GM19035 (cell line): ENCODE measurements around the gene FAM180A.

Experiments used
- ATAC-seq: cut with Tn5 transposase; IDR thresholded peaks from one replicate; pipeline ENCODE4 v1.9.1; 2021; ENCODE audit not compliant: unreplicated experiment

Gene FAM180A

DNA sequence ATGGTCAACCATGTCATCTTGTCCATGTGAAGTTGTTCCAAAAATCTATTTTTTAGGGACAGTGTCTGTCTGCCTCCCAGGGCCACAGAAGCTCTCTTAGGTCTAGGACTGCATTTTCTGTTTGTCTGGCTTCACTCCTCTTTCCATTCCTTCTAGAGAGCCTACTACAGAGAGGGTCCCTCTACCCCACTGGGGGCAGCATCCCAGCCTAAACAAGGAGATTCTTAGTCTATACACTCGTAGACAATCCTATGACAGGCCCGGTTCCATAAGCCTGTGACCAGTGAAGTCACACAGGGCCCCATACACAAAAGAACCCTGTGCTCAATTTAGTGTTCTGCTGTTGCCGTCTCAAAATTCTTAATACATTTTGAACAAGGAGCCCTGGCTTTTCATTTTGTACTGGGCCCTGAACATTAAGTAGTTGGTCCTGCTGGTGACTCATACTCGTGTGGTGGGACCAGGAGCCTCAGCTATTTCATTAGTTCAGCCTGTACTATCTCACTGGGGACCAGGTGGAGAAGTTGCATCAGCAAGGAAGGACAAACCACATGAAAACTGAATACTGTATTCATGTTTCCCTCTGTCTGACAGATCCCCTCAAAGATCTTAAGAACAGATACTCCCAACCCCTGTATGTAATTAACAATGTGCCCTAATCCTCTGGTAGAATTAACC is 23.5 kb upstream of the FAM180A start:
- ATAC-seq, result no peak

DNA sequence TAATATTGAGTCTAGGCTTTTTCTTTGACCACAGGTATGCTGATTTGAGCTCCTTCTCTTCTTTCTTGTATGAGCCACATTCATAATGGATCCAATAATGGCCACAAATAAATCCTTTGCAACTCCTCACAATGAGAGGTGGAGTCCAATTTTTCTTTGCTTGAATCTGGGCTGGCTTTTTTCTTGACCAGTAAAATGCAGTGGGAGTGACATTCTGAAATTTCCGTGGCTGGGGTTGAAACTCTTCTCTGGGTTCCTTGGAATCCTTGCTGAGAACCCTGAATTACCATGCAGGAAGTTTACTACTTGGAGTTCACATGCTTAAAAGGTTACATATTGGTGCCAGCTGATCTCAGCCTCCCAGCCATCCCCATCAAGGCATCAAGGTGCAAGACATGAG is 22.4 kb upstream of the FAM180A start:
- ATAC-seq, result no peak

DNA sequence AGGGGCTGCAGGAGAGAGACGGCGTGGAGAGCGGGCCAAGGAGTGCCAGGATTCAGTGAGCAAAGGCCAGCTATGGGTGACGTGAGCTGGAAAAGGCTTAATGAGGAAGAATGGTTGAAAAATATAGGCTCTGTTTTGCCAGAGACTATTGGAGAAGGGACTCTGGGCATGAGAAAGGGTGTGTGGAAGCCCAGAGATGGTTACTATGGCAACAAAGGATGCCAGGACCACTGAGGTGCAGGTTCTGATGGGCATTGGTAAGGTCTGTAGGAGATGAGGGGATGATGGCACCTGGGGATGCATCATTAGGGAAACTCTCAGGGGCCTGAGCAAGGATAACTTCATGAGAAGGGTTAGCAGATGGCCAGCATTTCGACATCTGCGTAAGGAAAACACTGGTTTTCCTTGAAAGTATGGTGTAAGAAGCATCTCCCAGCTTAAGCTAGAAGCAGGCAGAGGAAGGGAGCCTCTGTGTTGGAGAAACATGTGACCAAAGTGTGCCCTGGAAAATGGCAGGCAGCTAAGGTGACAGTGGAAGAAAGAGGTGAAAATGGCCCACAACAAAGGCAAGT is 21.6 kb upstream of the FAM180A start:
- no peak for ATAC-seq

DNA sequence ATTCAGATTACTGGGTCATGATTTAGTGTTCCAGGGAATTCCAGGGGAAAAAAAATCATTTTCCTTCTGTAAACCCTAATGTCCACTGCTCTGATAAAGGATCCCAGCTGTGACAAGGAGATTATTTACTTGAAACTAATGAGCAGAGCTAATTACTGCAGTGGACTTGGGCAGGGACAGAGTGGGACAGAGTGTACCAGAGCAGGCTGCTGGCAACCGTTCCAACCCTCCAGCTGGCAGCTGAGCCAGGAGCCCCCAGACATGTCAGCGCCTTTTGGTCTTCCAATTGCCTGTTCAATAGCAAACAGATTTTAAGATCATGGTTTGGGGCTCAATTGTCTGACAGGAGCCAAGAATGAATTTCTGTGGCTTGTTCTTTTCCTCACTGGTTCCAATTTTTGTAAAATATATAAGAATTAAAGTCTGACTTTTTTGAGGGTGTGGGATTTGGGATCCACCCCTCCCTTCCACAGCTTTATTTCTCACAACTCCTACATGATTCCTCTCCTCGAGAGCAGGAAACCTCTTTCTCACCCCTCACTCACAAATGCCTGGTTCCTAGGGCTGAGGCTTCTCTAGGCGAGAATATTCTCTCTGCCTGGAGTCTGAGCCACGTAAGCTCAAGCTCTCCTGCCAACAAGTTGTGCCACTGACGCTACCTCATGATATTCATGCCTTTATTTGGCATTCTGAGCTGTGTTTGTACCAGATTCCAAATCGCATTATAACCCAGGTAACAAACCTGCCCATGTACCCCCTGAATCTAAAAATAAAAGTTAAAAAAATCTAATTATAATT is 20.6 kb upstream of the FAM180A start:
- no peak for ATAC-seq

DNA sequence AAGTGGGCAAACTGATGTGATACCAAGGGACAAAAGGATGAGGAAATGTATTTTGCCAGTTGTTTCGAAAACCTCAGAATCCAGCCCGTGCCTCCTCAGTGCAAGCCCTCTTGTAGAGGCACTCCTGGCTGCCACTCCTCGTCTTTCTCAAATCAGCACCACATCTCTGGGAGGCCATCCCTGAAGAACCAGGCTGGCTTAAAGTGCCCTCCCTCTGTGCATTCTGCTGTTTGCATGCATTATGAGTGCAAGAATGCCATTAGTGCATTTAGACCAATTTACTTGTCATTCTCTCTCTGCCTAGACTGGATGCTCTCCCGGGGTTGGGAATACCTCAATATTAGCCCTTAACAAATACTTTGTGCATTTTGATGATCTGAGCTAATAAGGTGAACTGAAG is 19.9 kb upstream of the FAM180A start:
- ATAC-seq, result no peak

DNA sequence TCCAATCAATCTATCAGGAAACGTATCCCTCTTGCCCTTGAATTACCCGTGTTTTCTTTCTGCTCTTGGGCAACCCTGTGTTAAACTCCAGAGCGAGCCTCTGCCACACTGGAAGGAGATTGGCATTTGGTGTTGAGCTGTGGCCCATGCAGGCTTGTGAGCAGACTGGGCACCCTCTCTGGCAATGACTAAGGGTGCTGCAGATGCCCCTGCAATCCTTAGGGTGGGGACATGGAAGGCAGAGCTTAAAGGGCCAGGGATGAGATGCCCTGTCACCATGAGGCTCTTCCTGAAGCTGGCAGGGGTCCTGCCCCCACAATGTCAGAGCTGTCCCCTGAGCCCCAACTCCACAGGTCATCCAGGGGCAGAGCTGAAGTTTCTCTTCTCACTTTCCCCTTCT is 19.5 kb upstream of the FAM180A start:
- ATAC-seq, result no peak

DNA sequence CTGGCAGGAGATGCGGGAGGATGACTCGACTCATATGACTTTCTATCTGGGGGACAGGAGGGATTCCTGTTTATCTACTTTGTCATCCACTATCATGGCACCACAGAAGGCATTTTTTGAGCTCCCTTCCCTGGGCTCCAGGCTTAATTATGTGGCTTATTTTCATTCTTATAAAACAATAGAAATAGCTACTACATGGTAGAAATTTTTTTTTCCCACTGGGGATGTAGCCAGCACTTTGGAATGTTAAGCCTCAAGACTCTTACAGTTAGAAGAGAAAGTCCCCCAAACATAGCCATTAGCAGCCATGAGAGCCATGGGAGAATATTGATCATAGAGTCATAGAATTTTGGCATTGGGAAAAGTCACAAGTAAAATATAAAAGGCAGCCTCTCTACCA is 14.6 kb upstream of the FAM180A start:
- ATAC-seq, result no peak

DNA sequence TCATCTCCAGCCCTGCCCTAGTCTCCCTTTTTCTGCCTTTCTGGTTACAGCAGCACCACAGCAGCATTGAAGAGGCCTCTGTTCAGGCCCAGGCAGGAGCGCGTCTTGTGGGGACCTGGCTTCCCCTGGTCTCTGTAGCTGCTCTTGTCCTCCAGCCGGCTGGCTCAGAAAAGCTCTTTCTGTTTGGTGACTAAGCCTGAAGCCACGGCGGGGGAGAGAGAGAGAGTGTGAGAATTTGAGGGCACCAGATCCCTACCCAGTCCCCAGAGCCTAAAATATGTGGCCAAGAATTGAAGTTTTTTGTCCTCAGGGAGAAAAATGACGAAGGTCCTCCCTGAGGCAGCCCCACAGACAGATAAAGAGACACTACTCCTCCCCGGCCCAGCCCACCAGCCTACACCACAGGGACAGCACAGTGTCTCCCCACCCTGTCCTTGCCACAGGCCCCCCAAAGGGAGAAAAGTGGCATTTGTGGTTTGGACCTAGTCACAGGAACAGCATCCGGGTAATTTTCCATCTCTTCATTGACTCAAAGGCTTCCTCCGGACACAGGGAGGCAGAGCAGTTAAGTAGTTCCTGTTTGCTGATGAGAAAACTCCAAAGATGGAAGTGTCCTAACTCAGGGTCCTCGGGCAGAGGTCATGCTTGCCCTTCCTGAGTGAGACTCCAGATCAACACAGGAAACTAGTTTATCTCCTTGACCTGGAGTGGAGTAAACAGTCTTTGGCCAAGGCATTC is 13.3 kb upstream of the FAM180A start:
- no peak for ATAC-seq

DNA sequence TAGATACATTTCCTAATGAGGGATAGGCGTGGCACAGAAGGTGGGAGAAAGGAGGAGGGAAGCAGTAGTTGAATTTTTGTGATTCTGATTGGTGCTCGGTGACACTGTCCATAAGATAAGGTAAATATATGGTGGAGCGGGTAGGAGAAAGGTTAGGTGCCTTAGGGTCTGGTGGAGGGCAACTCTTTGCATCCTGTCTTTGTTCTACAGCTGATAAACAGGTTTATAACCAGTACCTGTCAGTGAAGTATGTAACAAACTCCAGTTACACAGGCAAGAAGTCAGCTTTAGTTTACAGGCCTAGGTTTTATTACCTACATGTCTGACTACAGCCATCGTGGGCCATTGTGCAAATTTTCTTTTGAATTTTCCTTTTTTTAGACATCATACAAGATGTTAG is 10.9 kb upstream of the FAM180A start:
- no peak for ATAC-seq

DNA sequence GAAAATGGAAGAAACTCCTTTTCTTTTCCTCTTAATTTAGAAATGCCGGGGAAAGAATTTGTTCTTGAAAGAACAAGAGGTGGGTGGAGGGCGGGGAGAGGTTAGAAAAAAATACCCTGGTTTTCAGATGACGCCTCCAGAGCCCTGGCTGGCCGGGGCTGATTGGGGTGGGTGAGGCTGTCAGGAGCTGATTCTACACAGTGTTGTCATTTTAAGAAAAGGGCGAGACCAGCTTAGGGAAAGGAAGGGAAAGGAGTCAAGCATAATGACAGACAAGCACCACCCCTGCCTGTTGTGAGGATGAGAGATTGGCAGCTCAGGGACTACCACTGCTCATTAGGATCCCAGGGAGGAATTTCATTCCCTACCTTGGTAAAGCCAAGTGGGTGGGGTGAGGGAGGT is 9.9 kb upstream of the FAM180A start:
- no peak for ATAC-seq

DNA sequence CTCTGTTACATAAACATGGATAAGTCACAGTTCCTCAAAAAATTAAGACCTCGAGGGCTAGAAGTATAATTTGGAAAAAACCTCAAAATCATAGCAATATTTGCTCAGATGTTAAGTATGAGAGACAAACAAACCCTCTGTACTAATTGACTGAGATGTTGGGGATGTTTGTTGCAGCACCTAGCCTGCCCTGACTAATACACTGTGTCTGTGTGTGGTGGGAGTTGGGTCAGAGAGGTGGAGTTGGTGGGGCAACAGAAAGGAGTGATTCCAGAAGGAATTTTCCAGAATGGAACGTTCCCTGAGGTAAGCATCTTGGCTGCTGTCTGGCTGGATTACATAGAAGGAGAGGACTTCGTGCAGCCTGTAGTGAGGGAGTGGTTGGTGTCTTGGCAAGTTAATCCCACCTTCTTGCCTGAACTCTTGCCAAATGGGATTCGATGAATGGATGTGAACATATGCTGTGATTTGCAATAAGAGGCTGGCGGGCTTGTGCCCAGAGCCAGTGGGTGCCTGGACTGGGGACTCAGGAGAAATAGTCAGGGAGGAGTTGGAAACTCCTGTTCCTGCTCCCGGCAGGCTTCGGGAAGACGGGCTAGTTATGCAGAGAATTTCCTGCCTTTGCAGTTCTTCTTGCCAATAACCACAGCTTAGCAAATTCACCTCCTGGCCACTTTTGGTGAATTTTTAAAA is 9.3 kb upstream of the FAM180A start:
- no peak for ATAC-seq

DNA sequence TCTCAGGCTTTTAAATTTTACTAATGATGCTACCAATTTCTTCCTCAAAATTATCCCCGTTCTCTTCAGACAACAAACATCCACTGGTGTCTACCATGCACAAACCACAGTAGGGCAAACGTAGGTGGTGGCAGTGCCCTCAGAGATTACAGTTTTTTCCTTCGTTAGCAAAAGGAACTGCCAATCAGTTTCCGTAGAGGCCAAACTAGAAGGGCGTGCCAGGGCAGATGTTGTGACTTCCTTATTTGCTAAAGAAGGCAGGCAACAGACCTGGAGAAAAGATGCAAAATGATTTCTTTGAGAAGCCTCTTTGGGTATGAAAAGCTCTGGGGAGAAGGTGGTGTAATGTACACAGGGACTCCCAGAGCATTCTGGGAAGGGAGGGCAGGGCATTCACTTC is 7.6 kb upstream of the FAM180A start:
- ATAC-seq, result no peak

DNA sequence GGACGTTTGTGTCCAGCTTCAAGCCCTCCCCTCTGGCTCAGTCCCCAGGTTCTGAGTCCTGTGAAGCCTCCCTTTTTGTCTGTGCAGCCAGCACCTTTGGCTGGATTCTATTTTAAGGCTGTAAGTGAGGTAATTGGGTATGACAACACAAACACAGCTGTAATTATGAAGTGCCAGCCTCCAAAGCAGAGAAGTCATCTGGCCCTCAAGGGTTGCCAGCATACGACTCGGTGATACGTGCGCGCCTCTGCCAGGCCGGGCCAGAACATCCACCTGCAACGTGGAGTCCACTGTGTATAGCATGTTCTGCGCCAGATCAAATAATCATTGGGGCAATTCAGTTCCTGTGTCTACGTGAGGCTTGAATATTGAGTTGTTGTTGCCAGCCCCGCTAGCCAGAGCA is 6.7 kb upstream of the FAM180A start:
- ATAC-seq, result no peak

DNA sequence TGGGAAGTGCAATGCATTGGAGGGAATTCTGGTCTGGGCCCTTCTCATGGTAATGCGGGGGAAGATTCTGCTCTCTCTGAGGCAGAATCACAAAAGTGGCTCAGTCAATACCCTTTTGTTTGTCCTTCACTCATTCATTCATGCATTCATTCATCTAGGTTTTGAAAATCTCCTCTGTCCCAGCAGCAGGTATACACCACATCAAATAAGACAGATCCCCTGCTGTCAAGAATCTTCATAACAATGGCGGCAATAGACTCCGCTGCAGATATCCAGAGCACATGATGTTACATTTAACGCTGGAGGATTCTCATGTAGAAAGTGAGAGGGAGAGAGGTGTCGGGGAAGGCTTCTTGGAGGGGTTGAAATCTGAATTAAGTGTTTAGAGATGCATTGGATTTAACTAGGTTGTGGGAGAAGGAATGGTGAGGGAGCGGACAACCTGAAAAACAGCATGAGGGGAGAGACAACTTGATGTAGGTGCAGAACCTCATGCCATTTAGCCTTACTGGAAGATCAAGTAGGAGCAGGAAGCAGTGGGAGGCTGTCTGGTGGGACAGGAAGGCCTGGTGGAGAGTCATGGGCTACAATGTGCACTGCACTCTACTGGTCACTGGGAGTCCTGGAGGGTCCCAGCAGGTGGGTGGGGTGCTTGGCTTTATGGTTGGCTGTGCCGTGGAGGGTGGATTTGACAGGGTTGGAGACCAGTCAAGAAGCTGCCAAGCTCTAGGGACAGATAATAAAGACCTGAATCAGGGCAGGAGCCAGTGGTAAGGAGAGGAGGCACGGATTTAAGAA is 5.2 kb upstream of the FAM180A start:
- ATAC-seq, result no peak

DNA sequence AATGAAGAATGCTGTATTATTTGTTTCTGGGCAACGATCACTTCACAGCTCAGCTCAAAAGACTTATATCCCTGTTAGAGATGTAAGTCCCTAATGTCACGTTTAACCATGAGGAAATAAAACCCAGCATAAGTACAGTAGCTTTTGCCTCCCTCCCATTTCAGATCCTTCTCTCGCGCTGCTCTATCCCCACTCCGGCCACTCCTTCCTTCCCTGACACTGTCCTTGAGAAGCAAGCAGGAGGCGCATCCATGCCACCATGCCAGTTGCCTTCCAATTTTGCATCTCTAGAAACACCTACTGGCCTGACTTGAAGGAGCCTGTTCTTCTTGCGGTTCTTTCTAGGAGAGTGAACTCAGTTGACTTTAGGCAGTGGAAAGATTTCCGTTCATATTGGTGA is 1.2 kb downstream of the FAM180A start:
- no peak for ATAC-seq

DNA sequence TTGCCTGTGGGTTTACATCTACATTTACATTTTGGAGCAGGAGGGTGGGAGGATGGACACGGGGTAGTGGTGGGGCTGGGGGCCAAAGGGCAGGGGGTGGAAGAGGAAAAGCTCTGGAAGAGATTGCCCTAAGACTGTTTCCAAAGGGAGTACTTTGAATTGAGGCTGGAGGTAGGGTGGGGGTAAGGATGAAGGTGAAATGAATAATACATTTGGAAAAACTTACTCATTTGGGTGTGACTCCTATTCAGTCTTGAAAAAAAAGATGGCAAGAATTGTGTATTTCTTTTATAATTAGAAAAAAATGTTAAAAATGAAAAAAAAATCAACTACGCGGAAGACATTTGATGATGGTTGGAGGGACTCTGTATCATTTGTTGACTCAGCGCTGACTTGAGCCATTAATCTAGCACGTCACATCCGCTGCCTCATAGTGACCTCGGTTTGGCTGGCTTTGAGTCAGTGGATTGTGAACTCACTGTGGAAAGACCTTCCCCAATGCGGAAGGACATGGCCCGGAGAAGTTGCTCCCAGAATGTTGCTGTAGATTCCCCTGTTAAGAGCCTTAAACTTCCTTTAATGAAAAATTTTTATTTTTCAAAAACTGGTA is 2.8 kb downstream of the FAM180A start:
- ATAC-seq, result no peak

DNA sequence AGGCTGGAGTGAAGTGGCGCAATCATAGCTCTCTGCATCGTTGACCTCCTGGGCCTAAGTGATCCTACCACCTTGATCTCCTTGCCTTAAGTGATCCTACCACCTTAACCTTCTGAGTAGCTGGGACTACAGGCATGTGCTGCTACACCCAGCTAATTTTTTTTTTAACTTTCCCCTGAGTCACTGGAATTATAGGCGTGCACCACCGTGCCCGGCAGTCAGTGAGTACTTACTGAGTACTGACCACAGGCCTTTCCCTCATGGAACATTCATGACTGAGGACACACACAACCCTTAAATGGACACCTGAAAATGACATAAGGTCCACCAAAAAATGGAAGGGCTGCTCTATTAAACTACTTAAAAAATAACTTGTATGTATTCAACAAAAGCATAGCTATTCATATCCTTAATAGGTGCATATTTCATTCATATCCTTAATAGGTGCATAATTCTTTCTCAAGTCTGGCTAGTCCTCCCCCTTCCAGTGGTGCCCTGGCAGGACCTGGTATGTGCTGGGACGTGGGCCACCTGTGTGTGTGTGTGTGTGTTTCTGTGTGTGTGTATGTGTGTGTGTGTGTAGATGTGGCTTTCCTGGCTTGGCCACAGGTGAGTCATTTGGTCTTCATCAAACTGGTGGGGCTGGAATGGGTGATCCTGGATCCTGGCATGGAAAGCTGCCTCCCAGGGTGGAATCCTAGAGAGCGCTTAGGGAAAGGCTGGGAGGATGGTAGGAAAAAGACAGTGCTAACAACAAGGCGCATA is 3.5 kb downstream of the FAM180A start:
- no peak for ATAC-seq

DNA sequence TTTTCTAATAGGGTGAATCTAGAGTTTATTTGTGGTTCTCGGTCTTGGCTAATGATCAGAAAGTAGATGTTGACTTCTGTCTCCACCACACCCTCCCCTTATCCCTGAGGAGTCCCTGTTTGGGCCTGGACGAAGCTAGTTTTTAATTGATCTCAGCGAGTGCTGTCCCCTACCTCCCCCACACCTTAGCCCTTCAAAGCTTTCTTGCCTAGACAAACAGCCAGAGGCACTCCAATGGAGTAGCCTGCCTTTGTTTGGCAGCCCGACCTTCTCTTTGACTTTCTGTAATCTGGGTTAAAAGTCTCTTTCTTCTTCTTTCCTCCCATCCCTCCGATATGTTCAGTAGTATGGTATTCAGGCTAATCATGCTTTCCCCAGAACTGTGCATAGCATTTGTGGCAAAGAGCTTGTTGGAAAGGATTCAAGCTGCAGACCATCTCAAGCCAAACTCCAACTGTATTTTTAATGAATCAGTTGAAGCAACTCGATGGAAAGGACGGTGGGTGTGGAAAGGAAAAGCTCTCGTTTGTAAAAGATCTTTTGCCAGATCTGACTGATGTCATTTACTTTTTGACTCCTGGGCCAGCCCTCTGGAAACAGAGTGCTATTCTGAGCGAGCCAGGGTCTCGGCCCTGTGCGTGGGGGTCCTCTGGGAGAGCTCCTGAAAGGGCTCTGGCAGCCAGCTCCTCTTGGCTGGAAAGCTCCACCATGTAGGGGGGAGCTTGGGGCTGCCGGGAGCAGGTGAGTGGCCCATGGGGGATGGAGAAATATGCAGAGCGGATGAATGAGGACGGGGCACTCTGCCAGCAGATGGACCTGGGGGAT is 4.5 kb downstream of the FAM180A start:
- no peak for ATAC-seq
